CD14-positive monocyte (primary cell): ENCODE results near the gene MED13L. TPM values are rescaled to one million over a fixed set of nuclear protein-coding genes. Genes with fewer than 3 reads are reported as not detected.

Experiments
- DNase-seq, 3 donors: peaks; one replicate each; pipeline ENCODE4 v3.0.0-alpha.2; 2011 to 2022
- H2AFZ ChIP-seq: 2 replicates; pipeline ENCODE4 v1.6.0; 2012; ENCODE audit warnings: mild to moderate bottlenecking, low read depth, low read length, inconsistent platforms; ENCODE audit not compliant: insufficient read depth, poor library complexity, severe bottlenecking
- H3K27ac ChIP-seq, 2 donors: 1 replicate in 1 of 2; 2 replicates in 1 of 2; pipeline ENCODE4 v1.5.1; 2012 to 2013; ENCODE audit warnings: low read length in 2 of 2, control low read depth in 1 of 2, inconsistent platforms in 1 of 2, low read depth in 1 of 2, mild to moderate bottlenecking in 1 of 2
- H3K27me3 ChIP-seq, 2 donors: one replicate each; pipeline versions ENCODE4 v1.6.0 to v1.6.1; 2011 to 2013; ENCODE audit warnings: low read length in 2 of 2; ENCODE audit not compliant: control insufficient read depth in 2 of 2, insufficient read depth in 2 of 2
- H3K36me3 ChIP-seq, 2 donors: replicated peaks in 1 of 2; 1 replicate in 1 of 2; 2 replicates in 1 of 2; pipeline versions ENCODE4 v1.5.1 to v1.6.1; 2012 to 2013; ENCODE audit warnings: low read length in 2 of 2, control low read depth in 1 of 2, inconsistent platforms in 1 of 2, mild to moderate bottlenecking in 1 of 2; ENCODE audit not compliant: insufficient read depth in 2 of 2, control insufficient read depth in 1 of 2
- H3K4me1 ChIP-seq, 2 donors: 1 replicate in 1 of 2; 2 replicates in 1 of 2; pipeline versions ENCODE4 v1.5.1 to v1.6.1; 2012 to 2013; ENCODE audit warnings: low read length in 2 of 2, control low read depth in 1 of 2, inconsistent platforms in 1 of 2, mild to moderate bottlenecking in 1 of 2, moderate library complexity in 1 of 2; ENCODE audit not compliant: insufficient read depth in 2 of 2, control insufficient read depth in 1 of 2
- H3K4me2 ChIP-seq: replicated peaks from 2 replicates; pipeline ENCODE3; 2012; ENCODE audit warnings: low read length, moderate library complexity, mild to moderate bottlenecking; ENCODE audit not compliant: poor library complexity, severe bottlenecking; ENCODE audit errors: extremely low read depth
- H3K4me3 ChIP-seq, 3 experiments: fragments of 200-600 bp in 1 of 3; sonication (generic) in 1 of 3; replicated peaks in 1 of 3; 1 replicate in 2 of 3; 2 replicates in 1 of 3; pipeline ENCODE4 v1.5.1; 2011 to 2013; ENCODE audit warnings: low read length in 3 of 3, mild to moderate bottlenecking in 3 of 3, control low read depth in 2 of 3, low read depth in 2 of 3, inconsistent platforms in 1 of 3, moderate library complexity in 1 of 3
- H3K79me2 ChIP-seq: 2 replicates; pipeline ENCODE4 v1.6.0; 2012; ENCODE audit warnings: mild to moderate bottlenecking, control low read depth, inconsistent platforms, low read length, moderate library complexity; ENCODE audit not compliant: insufficient read depth
- H3K9ac ChIP-seq: 2 replicates; pipeline ENCODE4 v1.6.0; 2017; ENCODE audit warnings: low read length, mild to moderate bottlenecking; ENCODE audit not compliant: insufficient read depth, poor library complexity, severe bottlenecking
- H3K9me3 ChIP-seq, 2 donors: replicated peaks in 1 of 2; 1 replicate in 1 of 2; 2 replicates in 1 of 2; pipeline versions ENCODE4 v1.5.1 to v1.6.1; 2012 to 2013; ENCODE audit warnings: low read length in 2 of 2, control low read depth in 1 of 2; ENCODE audit not compliant: control insufficient read depth in 1 of 2, insufficient read depth in 1 of 2
- H4K20me1 ChIP-seq: 2 replicates; pipeline ENCODE4 v1.6.0; 2012; ENCODE audit warnings: mild to moderate bottlenecking, low read length, control low read depth, moderate library complexity; ENCODE audit not compliant: insufficient read depth
- H3K27ac Mint-ChIP-seq, 7 donors: one replicate each; pipeline ENCODE4 v1.8.0; 2020; ENCODE audit warnings: mild to moderate bottlenecking in 7 of 7, mixed read lengths in 7 of 7, moderate library complexity in 6 of 7, inconsistent platforms in 2 of 7
- H3K27me3 Mint-ChIP-seq, 3 donors: one replicate each; pipeline ENCODE4 v1.8.0; 2021 to 2022; ENCODE audit warnings: low read depth in 3 of 3, mild to moderate bottlenecking in 3 of 3, mixed read lengths in 3 of 3, moderate library complexity in 3 of 3, inconsistent platforms in 1 of 3
- H3K36me3 Mint-ChIP-seq, 2 donors: one replicate each; pipeline ENCODE4 v1.8.0; 2020; ENCODE audit warnings: mixed read lengths in 2 of 2, inconsistent platforms in 1 of 2, mild to moderate bottlenecking in 1 of 2
- H3K4me1 Mint-ChIP-seq: one replicate; pipeline ENCODE4 v1.8.0; 2020; ENCODE audit warnings: mild to moderate bottlenecking, mixed read lengths
- H3K4me3 Mint-ChIP-seq, 2 donors: one replicate each; pipeline ENCODE4 v1.8.0; 2020; ENCODE audit warnings: mild to moderate bottlenecking in 2 of 2, mixed read lengths in 2 of 2, moderate library complexity in 1 of 2
- H3K9me3 Mint-ChIP-seq, 7 donors: one replicate each; pipeline ENCODE4 v1.8.0; 2020 to 2022; ENCODE audit warnings: mixed read lengths in 7 of 7, mild to moderate bottlenecking in 6 of 7, moderate library complexity in 6 of 7, inconsistent platforms in 2 of 7
- CTCF ChIP-seq: fragments of 200-600 bp; IDR thresholded peaks from one replicate; pipeline ENCODE4 v1.8.0; 2022; ENCODE audit warnings: antibody characterized with exemption, mild to moderate bottlenecking
- WGBS: methylation state at CpG from one replicate; pipeline ENCODE4 v1.1.5; 2013; ENCODE audit warnings: missing lambda C conversion rate; ENCODE audit not compliant: insufficient coverage; 5-methylcytosine and 5-hydroxymethylcytosine counted together
- intact Hi-C, 2 donors: fragments of 100-400 bp; cut with micrococcal nuclease; formaldehyde crosslinking; loops; one replicate each; pipeline versions ENCODE4 v1.15.0 to v1.15.1; 2023
- polyA plus RNA-seq, 3 donors: library from polyadenylated mRNA; depleted of rRNA in 1 of 3; unstranded in 2 of 3; stranded (reverse) in 1 of 3; fragments of 300-500 nt in 2 of 3; fragments of >200 nt in 1 of 3; fragmentation: Illumina TruSeq in 2 of 3; gene quantifications; 1 replicate in 2 of 3; 2 replicates in 1 of 3; pipeline ENCODE4 v1.2.3, GENCODE V29; 2012 to 2021

Gene MED13L
- polyA plus RNA-seq, 3 donors, result 4.4 to 42.0 (median 7.5) TPM

- H2AFZ ChIP-seq, result no peak overlapping the region
- H3K79me2 ChIP-seq, result peaks cover 100% of the 10 kb centered on the region
- Mint-ChIP-seq H3K36me3 (peaks cover 26 to 31% of the 10 kb centered on the region in 2 donors), H3K4me3 (no peak overlapping the region), H3K4me1 (peaks cover 19% of the 10 kb centered on the region), H3K27ac (peak overlapping the region in 1 of 7 donors; percentile 80), H3K9me3 (no peaks in the 10 kb centered on the region), H3K27me3 (no peaks in the 10 kb centered on the region)
- intact Hi-C loops, result loop anchor here in 1 of 2 donors (10.0 kb wide), 1 partner anchor 169 kb away; no protein-coding TSS in a partner anchor
- no peak overlapping the region for H3K4me3 ChIP-seq
- no peak overlapping the region for H3K9ac ChIP-seq
- H3K4me1 ChIP-seq, result peaks cover 0 to 6% of the 10 kb centered on the region in 2 donors
- peaks cover 0 to 28% of the 10 kb centered on the region in 2 donors for H3K36me3 ChIP-seq
- no peak for DNase-seq
- WGBS, result no CpG with 5 or more reads among the region's 3 CpGs
- H3K4me2 ChIP-seq, result no peak overlapping the region
- H3K27me3 ChIP-seq, result no peaks in the 10 kb centered on the region
- no peak for TF ChIP-seq CTCF
- no peak overlapping the region for H3K27ac ChIP-seq
- peaks cover 100% of the 10 kb centered on the region for H4K20me1 ChIP-seq
- H3K9me3 ChIP-seq, result no peaks in the 10 kb centered on the region
Measured at GRCh38 chr12:116233669-116234068, 43.8 kb downstream of the MED13L start.

DNA sequence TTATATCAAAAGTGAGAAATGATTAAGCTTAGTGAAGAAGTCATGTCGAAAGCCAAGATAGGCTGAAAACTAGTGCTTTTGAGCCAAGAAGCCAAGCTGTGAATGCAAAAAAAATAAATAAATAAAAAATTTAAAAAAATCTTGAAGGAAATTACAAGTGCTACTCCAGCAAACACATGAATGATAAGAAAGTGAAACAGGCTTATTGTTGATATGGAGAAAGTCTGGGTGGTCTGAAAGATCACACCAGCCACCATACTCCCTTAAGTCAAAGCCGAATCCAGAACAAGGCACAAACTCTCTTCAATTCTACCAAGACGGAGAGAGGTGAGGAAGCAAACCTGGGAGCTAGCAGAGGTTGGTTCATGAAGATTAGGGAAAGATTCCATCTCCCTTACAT, 49.7 kb downstream of the MED13L start:
- H2AFZ ChIP-seq, result no peak overlapping the region
- no peak for TF ChIP-seq CTCF
- Mint-ChIP-seq H3K4me3 (no peak overlapping the region), H3K27ac (peak overlapping the region in 2 of 7 donors; percentile 39 to 79), H3K36me3 (peaks cover 17 to 46% of the 10 kb centered on the region in 2 donors), H3K9me3 (no peaks in the 10 kb centered on the region), H3K4me1 (peaks cover 5% of the 10 kb centered on the region), H3K27me3 (no peaks in the 10 kb centered on the region)
- no CpG with 5 or more reads among the region's 3 CpGs for WGBS
- peaks cover 100% of the 10 kb centered on the region for H4K20me1 ChIP-seq
- H3K27me3 ChIP-seq, result no peaks in the 10 kb centered on the region
- H3K4me3 ChIP-seq, result no peak overlapping the region
- intact Hi-C loops, result no loop called here
- peaks cover 100% of the 10 kb centered on the region for H3K79me2 ChIP-seq
- H3K9me3 ChIP-seq, result no peaks in the 10 kb centered on the region
- H3K36me3 ChIP-seq, result peaks cover 3 to 44% of the 10 kb centered on the region in 2 donors
- H3K9ac ChIP-seq, result no peak overlapping the region
- H3K4me2 ChIP-seq, result no peak overlapping the region
- no peak for DNase-seq
- no peak overlapping the region for H3K27ac ChIP-seq
- no peaks in the 10 kb centered on the region for H3K4me1 ChIP-seq
